Testis (tissue), 2 donors: ENCODE results near the gene ELF3.

Experiments used
- POLR2A ChIP-seq: fragments of 450-650 bp; IDR thresholded peaks from one replicate; pipeline ENCODE4 v1.6.1; 2017; ENCODE audit warnings: antibody characterized with exemption, mild to moderate bottlenecking, moderate library complexity
- TF ChIP-seq, protein P1 (sequence below), 3 experiments: fragments of 450-650 bp in 2 of 3; fragments of 200-600 bp in 1 of 3; sonication (generic) in 1 of 3; IDR thresholded peaks; one replicate each; pipeline ENCODE4 v1.5.1; 2016 to 2019; ENCODE audit warnings: antibody characterized with exemption in 3 of 3, mild to moderate bottlenecking in 2 of 3, moderate library complexity in 1 of 3

- TF ChIP-seq, protein P1, sequence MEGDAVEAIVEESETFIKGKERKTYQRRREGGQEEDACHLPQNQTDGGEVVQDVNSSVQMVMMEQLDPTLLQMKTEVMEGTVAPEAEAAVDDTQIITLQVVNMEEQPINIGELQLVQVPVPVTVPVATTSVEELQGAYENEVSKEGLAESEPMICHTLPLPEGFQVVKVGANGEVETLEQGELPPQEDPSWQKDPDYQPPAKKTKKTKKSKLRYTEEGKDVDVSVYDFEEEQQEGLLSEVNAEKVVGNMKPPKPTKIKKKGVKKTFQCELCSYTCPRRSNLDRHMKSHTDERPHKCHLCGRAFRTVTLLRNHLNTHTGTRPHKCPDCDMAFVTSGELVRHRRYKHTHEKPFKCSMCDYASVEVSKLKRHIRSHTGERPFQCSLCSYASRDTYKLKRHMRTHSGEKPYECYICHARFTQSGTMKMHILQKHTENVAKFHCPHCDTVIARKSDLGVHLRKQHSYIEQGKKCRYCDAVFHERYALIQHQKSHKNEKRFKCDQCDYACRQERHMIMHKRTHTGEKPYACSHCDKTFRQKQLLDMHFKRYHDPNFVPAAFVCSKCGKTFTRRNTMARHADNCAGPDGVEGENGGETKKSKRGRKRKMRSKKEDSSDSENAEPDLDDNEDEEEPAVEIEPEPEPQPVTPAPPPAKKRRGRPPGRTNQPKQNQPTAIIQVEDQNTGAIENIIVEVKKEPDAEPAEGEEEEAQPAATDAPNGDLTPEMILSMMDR (IDR thresholded peaks at IDR 0.05) = no peak
- TF ChIP-seq POLR2A = no peak
Observed at GRCh38 chr1:201968202-201968925, 42.0 kb upstream of the ELF3 start.
